Lower lobe of right lung (tissue), 2 donors: ENCODE data around the gene RNASEH2A. TPM values are rescaled to one million over a fixed set of nuclear protein-coding genes. Genes with fewer than 3 reads are reported as not detected.

Experiments used
- ATAC-seq, 2 donors: fragments of 200-7000 bp; cut with Tn5 transposase; one replicate each; pipeline ENCODE4 v1.9.1; 2020 to 2022; ENCODE audit warnings: mild to moderate bottlenecking in 2 of 2, moderate library complexity in 2 of 2
- DNase-seq: peaks from one replicate; pipeline ENCODE4 v3.0.0-alpha.2; 2020
- H3K27ac ChIP-seq: fragments of 200-600 bp; one replicate; pipeline ENCODE4 v1.8.0; 2022
- H3K27me3 ChIP-seq: fragments of 200-600 bp; one replicate; pipeline ENCODE4 v1.8.0; 2022; ENCODE audit warnings: low read depth
- H3K36me3 ChIP-seq: fragments of 200-600 bp; one replicate; pipeline ENCODE4 v1.8.0; 2022; ENCODE audit warnings: mild to moderate bottlenecking
- H3K4me1 ChIP-seq: fragments of 200-600 bp; one replicate; pipeline ENCODE4 v1.8.0; 2022
- H3K4me3 ChIP-seq: fragments of 200-600 bp; one replicate; pipeline ENCODE4 v1.8.0; 2022; ENCODE audit warnings: mild to moderate bottlenecking
- H3K9me3 ChIP-seq: fragments of 200-600 bp; one replicate; pipeline ENCODE4 v1.8.0; 2022
- CTCF ChIP-seq: fragments of 200-600 bp; IDR thresholded peaks from one replicate; pipeline ENCODE4 v1.8.0; 2022; ENCODE audit warnings: antibody characterized with exemption, mild to moderate bottlenecking
- intact Hi-C: fragments of 100-400 bp; cut with DNase I; formaldehyde crosslinking; loops from one replicate; pipeline ENCODE4 v1.11.0; 2022
- microRNA-seq: library from miRNA; unstranded; fragments of <30 nt; microRNA quantifications from one replicate; pipeline ENCODE4 v1.2.0, GENCODE V29; 2020; ENCODE audit warnings: borderline number of aligned reads
- total RNA-seq: library from RNA; stranded (reverse); fragmentation: NEBNext Ultra II Directional; extraction: Animal tissue kit (Norgen Biotek cat#: 25700); gene quantifications from one replicate; pipeline ENCODE4 v1.2.1, GENCODE V29; 2021
- donor health status: DM: no; HTN: yes; CAD: no; lungs with severe emphysema.

RNASEH2A gene
- total RNA-seq, 1 donor from 2014 or later, result 10.9 TPM

- H3K27ac ChIP-seq, result no peak overlapping the region
- TF ChIP-seq CTCF, result no peak
- no peaks in the 10 kb centered on the region for H3K9me3 ChIP-seq
- intact Hi-C loops, result no loop called here
- no peaks in the 10 kb centered on the region for H3K36me3 ChIP-seq
- DNase-seq (no peak), ATAC-seq (no peak)
- no peak overlapping the region for H3K4me3 ChIP-seq
- no peaks in the 10 kb centered on the region for H3K27me3 ChIP-seq
- H3K4me1 ChIP-seq, result no peaks in the 10 kb centered on the region
Measured at GRCh38 chr19:12859546-12859945, 53.2 kb downstream of the RNASEH2A start.

Small RNA genes lying within 50 kb of the gene (microRNA-seq; reads per million reads assigned to microRNA genes)
- gene MIR5684, result not detected
- not detected for gene MIR6794

Other genes starting within 250 kb of the RNASEH2A start
- gene ZNF490, start 195.8 kb upstream of the RNASEH2A start, total RNA-seq, result 10.3 TPM
- gene ZNF791, start 195.7 kb upstream of the RNASEH2A start, total RNA-seq, result 27.2 TPM
- 251 TPM for gene MAN2B1, start 139.8 kb upstream of the RNASEH2A start, total RNA-seq
- 8.6 TPM for gene WDR83, start 139.8 kb upstream of the RNASEH2A start, total RNA-seq
- gene DHPS, start 124.7 kb upstream of the RNASEH2A start, total RNA-seq, result 77.0 TPM
- not detected for gene GNG14, start 118.6 kb upstream of the RNASEH2A start, total RNA-seq
- gene FBXW9, start 110.0 kb upstream of the RNASEH2A start, total RNA-seq, result 6.0 TPM
- gene TNPO2, start 82.7 kb upstream of the RNASEH2A start, total RNA-seq, result 42.7 TPM
- gene TRIR, start 71.9 kb upstream of the RNASEH2A start, total RNA-seq, result 154 TPM
- gene GET3, start 69.1 kb upstream of the RNASEH2A start, total RNA-seq, result 57.5 TPM
- gene BEST2, start 54.8 kb upstream of the RNASEH2A start, total RNA-seq, result not detected
- 57.5 TPM for gene HOOK2, start 31.0 kb upstream of the RNASEH2A start, total RNA-seq
- 131 TPM for gene JUNB, start 15.1 kb upstream of the RNASEH2A start, total RNA-seq
- 101 TPM for gene PRDX2, start 4.8 kb upstream of the RNASEH2A start, total RNA-seq
- 1.5 TPM for gene THSD8, start 4.5 kb upstream of the RNASEH2A start, total RNA-seq
- not detected for gene RTBDN, start 28.0 kb downstream of the RNASEH2A start, total RNA-seq
- gene MAST1, start 31.9 kb downstream of the RNASEH2A start, total RNA-seq, result 0.15 TPM
- 101 TPM for gene DNASE2, start 74.9 kb downstream of the RNASEH2A start, total RNA-seq
- 0.24 TPM for gene KLF1, start 80.6 kb downstream of the RNASEH2A start, total RNA-seq
- 23.9 TPM for gene GCDH, start 84.6 kb downstream of the RNASEH2A start, total RNA-seq
- not detected for gene SYCE2, start 112.7 kb downstream of the RNASEH2A start, total RNA-seq
- 44.4 TPM for gene FARSA, start 127.1 kb downstream of the RNASEH2A start, total RNA-seq
- 872 TPM for gene CALR, start 132.0 kb downstream of the RNASEH2A start, total RNA-seq
- gene RAD23A, start 139.3 kb downstream of the RNASEH2A start, total RNA-seq, result 93.3 TPM
- gene GADD45GIP1, start 150.6 kb downstream of the RNASEH2A start, total RNA-seq, result 14.8 TPM
- 0.32 TPM for gene DAND5, start 163.0 kb downstream of the RNASEH2A start, total RNA-seq
- 146 TPM for gene NFIX, start 188.9 kb downstream of the RNASEH2A start, total RNA-seq